ENCODE data around the gene PLK5.

PLK5 gene

DNA sequence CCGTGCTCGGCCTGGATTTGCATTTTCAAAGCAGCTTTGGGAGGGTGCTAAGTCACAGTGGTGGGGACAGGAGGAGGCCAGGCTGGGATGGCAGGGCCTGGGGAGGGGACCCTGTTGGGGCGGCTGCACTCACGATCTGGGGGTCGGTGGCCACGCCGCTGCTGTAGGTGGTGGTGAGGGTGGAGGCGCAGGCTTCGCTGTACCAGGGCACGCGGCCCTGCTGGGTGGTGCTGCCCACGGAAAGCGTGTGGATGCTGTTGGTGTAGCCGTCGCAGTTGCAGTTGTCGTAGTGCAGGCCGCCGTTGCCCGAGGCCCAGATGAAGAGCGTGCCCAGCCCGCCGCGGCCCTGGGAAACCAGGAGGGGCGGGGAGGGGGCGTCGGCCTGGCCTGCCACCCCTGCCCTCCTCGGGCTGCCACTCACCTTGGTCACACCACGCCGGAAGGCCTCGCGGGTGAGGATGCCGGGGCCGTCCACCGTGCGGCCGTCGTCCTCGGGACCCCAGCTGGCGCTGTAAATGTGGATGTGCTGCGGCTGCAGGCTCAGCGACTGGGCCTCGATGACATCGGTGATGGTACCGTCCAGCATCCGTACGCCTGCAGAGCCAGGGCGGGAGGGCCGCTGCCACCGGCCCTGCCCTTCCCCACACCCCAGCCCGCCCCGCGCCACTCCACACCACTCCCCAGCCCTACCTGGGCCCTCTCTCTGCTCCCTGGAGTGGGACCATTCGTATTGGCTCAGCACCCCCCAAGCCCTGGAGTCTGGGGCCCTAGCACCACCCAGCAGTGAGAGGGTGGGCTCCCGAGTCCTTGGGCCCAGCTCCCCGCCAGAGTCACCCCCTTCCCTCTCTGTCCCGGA, 36.9 kb upstream of the PLK5 start:
- no peaks in the 10 kb centered on the region for H3K36me3 Mint-ChIP-seq (ENCODE audit: low read depth)

DNA sequence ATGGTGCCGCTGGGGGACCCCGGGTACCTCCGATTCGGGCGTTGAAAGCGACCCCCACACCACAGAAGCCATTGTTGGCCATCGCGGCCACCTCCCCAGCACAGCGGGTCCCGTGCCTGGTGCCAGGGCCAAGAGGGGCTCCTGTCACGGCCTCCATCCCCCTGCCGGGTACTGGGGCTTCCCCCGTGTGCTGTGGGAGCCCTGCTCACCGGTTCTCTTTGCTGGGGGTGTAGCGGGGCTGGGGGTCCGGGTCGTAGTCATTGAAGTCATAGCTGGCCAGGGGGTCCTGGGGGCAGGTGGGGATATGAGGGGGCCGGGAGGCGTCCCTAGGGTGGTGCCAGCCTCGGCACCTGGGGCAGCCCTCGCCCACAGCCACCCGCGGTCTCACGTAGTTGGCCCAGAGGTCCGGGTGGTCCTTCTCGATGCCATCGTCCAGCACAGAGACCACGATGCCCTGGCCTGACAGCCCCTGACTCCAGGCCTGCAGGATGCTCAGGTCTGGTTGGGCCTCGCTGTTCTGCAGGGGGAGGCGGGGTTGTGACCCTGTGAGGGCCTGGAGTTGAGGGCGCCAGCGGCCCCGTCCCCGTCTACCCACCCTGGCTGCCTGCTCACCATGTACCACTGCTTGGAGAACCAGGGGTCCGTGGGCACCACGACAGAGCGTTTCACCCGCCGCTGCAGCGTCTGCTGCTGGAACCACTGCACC, 36.1 kb upstream of the PLK5 start:
- TF ChIP-seq, protein P1, sequence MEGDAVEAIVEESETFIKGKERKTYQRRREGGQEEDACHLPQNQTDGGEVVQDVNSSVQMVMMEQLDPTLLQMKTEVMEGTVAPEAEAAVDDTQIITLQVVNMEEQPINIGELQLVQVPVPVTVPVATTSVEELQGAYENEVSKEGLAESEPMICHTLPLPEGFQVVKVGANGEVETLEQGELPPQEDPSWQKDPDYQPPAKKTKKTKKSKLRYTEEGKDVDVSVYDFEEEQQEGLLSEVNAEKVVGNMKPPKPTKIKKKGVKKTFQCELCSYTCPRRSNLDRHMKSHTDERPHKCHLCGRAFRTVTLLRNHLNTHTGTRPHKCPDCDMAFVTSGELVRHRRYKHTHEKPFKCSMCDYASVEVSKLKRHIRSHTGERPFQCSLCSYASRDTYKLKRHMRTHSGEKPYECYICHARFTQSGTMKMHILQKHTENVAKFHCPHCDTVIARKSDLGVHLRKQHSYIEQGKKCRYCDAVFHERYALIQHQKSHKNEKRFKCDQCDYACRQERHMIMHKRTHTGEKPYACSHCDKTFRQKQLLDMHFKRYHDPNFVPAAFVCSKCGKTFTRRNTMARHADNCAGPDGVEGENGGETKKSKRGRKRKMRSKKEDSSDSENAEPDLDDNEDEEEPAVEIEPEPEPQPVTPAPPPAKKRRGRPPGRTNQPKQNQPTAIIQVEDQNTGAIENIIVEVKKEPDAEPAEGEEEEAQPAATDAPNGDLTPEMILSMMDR (IDR thresholded peaks at IDR 0.05; ENCODE audit: unreplicated experiment in 3 of 3) = no peak
- Mint-ChIP-seq H3K36me3 (ENCODE audit: low read depth) (no peaks in the 10 kb centered on the region), H3K4me3 (no peak overlapping the region), H3K27me3 (ENCODE audit: low read depth) (peaks cover 11% of the 10 kb centered on the region), H3K9me3 (no peaks in the 10 kb centered on the region), H3K4me1 (peaks cover 5% of the 10 kb centered on the region), H3K27ac (no peak overlapping the region)

More for the DNA sequence above, 36.9 kb upstream of the PLK5 start:
- Mint-ChIP-seq H3K9me3 (no peaks in the 10 kb centered on the region), H3K27ac (no peak overlapping the region), H3K4me3 (no peak overlapping the region), H3K27me3 (ENCODE audit: low read depth) (peaks cover 5% of the 10 kb centered on the region), H3K4me1 (peaks cover 4% of the 10 kb centered on the region)
- TF ChIP-seq, protein P1 (IDR thresholded peaks at IDR 0.05; ENCODE audit: unreplicated experiment in 3 of 3) = no peak

DNA sequence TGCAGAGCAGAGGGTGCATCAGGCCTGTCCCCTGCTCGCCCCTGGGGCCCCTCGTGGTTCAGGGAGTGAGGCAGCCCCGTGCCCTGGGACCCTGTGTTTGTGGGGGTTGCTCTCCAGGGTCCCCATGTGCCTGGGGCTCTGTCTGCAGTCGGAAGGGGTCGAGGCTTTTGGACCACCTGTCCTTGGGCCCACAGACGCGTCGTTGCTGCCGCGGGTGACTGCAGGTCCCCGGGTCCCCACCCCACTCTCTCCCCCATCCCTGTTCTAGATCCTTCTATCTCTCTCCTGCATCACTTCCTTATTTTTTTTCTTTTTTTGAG, 35.6 kb upstream of the PLK5 start:
- H3K9me3 Mint-ChIP-seq = no peaks in the 10 kb centered on the region
- peak overlapping the region in 1 of 3 experiments; percentile 21 for H3K4me3 Mint-ChIP-seq
- TF ChIP-seq, protein P1 (IDR thresholded peaks at IDR 0.05; ENCODE audit: unreplicated experiment in 3 of 3) = no peak
- peaks cover 5% of the 10 kb centered on the region for H3K4me1 Mint-ChIP-seq
- no peak overlapping the region for H3K27ac Mint-ChIP-seq
- H3K27me3 Mint-ChIP-seq (ENCODE audit: low read depth) = peaks cover 12% of the 10 kb centered on the region
- H3K36me3 Mint-ChIP-seq (ENCODE audit: low read depth) = no peaks in the 10 kb centered on the region

DNA sequence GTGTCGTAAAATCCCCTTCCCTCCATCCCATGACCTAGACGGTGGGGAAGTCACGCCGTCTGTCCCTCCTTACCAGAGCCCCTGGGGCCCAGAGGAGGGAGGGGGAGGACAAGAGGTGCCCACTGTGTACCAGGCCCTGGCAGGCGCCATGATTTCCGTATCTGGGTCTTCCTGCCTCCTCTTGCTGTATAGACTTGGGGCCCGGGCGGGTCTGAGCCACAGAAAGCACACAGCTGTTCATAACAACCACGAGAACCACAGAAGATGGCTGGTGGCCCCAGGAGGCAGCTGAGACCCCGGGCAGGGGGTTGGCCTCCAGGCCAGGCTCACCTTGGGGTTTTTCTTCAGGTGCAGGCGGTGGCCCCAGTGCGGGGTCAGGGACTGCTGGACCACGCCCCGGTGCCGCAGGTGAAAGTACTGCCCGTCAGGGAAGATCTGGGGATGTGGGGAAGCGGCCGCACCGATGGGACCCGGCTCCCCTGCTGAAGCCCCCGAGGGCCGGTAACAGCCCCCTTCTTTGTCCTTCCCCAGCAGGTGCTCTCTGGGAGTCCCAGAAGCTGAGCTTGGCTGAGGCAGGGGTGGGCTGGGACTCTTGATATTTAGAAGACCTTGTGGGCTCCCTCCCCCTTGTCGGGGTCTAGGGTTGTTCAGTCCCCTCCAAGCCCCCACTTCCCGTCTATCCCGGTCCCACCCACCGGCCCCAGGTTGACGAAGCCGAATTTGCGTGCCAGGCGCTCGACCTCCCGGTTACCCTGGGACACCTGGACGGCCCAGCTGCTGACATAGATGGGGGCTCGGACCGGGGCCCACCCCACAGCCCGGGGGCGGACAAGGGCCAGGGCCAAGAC, 34.2 kb upstream of the PLK5 start:
- peaks cover 5% of the 10 kb centered on the region for H3K4me1 Mint-ChIP-seq
- TF ChIP-seq, protein P1 (IDR thresholded peaks at IDR 0.05; ENCODE audit: unreplicated experiment in 3 of 3) = no peak
- no peaks in the 10 kb centered on the region for H3K36me3 Mint-ChIP-seq (ENCODE audit: low read depth)
- H3K27me3 Mint-ChIP-seq (ENCODE audit: low read depth) = peaks cover 20% of the 10 kb centered on the region
- peak overlapping the region in 1 of 3 experiments; percentile 42 for H3K27ac Mint-ChIP-seq
- no peaks in the 10 kb centered on the region for H3K9me3 Mint-ChIP-seq
- peak overlapping the region; percentile 62 to 87 (median 69) for H3K4me3 Mint-ChIP-seq

DNA sequence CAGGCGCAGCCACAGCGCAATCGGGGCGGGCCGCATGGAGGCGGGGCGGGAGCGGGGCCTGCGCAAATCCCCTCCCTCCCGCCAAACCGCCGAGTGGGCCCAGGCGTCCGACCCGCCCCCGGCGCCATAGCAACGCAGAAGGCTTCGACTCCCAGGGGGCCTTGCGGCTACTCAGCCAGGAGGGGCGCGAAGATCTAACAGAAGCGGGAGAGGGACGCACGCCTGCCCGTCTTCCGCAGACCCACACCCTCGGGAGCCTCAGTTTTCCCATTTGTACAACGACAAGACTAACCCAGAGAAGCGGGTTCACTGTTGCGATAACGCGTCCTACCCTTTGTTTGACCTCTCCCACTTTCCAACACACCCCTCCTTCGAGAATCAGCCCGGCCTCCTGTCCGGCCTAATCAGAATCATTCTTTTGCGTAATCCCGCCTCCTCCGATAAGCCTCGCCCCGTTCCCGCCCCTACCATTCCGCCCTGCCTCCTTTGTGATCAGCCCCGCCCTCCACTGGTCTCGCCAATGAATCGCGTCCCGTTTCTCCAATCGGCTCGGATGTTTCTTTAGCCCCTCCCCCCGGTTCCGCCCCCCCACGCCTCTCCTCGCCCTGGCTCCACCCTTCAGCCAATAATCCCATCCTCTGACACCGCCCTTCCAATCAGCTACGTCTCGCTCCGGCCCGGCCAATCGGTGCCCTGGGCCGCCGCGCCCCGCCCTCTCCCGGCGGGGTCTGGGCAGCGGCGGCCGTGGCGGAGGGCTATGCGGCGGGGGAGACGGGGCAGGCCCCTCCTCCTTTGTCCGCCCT, 33.4 kb upstream of the PLK5 start, which contains the start of gene PCSK4:
TSS of gene PCSK4 (minus strand) at position 40 of the 803 bp plus-strand sequence. CDS start at position 36, 4 bp downstream.
- H3K4me1 Mint-ChIP-seq = peaks cover 5% of the 10 kb centered on the region
- peak within 1 kb of the TSS; percentile 85 to 88 (median 87) for H3K4me3 Mint-ChIP-seq
- H3K9me3 Mint-ChIP-seq = no peaks in the 10 kb centered on the region
- no peaks in the 10 kb centered on the region for H3K36me3 Mint-ChIP-seq (ENCODE audit: low read depth)
- H3K27me3 Mint-ChIP-seq (ENCODE audit: low read depth) = peaks cover 23% of the 10 kb centered on the region
- H3K27ac Mint-ChIP-seq = peak within 1 kb of the TSS; percentile 74 to 96 (median 89)
- TF ChIP-seq, protein P1 (IDR thresholded peaks at IDR 0.05; ENCODE audit: unreplicated experiment in 3 of 3) = no peak
